BJ (cell line): ENCODE data around the gene CORO2B. TPM values are rescaled to one million over a fixed set of nuclear protein-coding genes. Genes with fewer than 3 reads are reported as not detected.

ENCODE experiments used
- CTCF ChIA-PET: fragments of 350-600 bp; formaldehyde crosslinking; extraction: SDS; loops from one replicate; lab custom pipeline; 2021; ENCODE audit warnings: antibody characterized with exemption, inconsistent platforms; lab: Yijun Ruan, JAX
- POLR2A ChIA-PET: fragments of 300-600 bp; sonication (Branson Sonifier 250); formaldehyde crosslinking; extraction: SDS; loops from one replicate; lab custom pipeline; 2021; ENCODE audit warnings: antibody characterized with exemption; lab: Charles Lee
- DNase-seq: peaks from one replicate; pipeline ENCODE4 v3.0.0-alpha.2; 2011; ENCODE audit warnings: low read depth
- H3K27me3 ChIP-seq: 2 replicates; pipeline ENCODE4 v1.6.0; 2011; ENCODE audit warnings: low read length; ENCODE audit not compliant: control insufficient read depth, insufficient read depth
- H3K36me3 ChIP-seq: 2 replicates; pipeline ENCODE4 v1.5.1; 2011; ENCODE audit warnings: low read length; ENCODE audit not compliant: control insufficient read depth, insufficient read depth
- H3K4me3 ChIP-seq: 2 replicates; pipeline ENCODE4 v1.5.1; 2011; ENCODE audit warnings: low read depth, mild to moderate bottlenecking, control low read depth, low read length
- CTCF ChIP-seq: IDR thresholded peaks from 2 replicates; pipeline ENCODE4 v1.5.1; 2011; ENCODE audit warnings: low read depth, mild to moderate bottlenecking, control low read depth, inconsistent platforms, low read length, moderate library complexity; ENCODE audit not compliant: insufficient read depth
- polyA plus RNA-seq: library from polyadenylated mRNA; depleted of rRNA; stranded (reverse); fragments of >200 nt; gene quantifications from 2 replicates; pipeline ENCODE4 v1.2.3, GENCODE V29; 2011

Gene CORO2B
- polyA plus RNA-seq, 1 experiment: 7.7 TPM

GRCh38 chr15:68693071-68693470, 114.3 kb downstream of the CORO2B start:
- CTCF ChIA-PET: no interaction called here
- no peak for TF ChIP-seq CTCF
- no peak overlapping the region for H3K4me3 ChIP-seq
- POLR2A ChIA-PET: no interaction called here
- DNase-seq: no peak
- H3K36me3 ChIP-seq: no peaks in the 10 kb centered on the region
- H3K27me3 ChIP-seq: no peaks in the 10 kb centered on the region

- no peaks in the 10 kb centered on the region for H3K36me3 ChIP-seq
- ChIA-PET POLR2A (no interaction called here), CTCF (no interaction called here)
- H3K4me3 ChIP-seq: no peak overlapping the region
- no peak for TF ChIP-seq CTCF
- no peaks in the 10 kb centered on the region for H3K27me3 ChIP-seq
- DNase-seq: no peak
Observed at GRCh38 chr15:68694111-68694510, 115.3 kb downstream of the CORO2B start.

GRCh38 chr15:68695061-68695595, 116.3 kb downstream of the CORO2B start:
- CTCF ChIA-PET: no interaction called here

GRCh38 chr15:68696414-68697363, 117.9 kb downstream of the CORO2B start:
- ChIA-PET POLR2A (no interaction called here), CTCF (interaction anchor here (0.6 kb wide), 1 partner anchor 8 kb away, joined by 4 read pairs; no protein-coding TSS in a partner anchor)
- Histone ChIP-seq H3K4me3 (no peak overlapping the region), H3K36me3 (no peaks in the 10 kb centered on the region), H3K27me3 (no peaks in the 10 kb centered on the region)
- no peak for TF ChIP-seq CTCF
- DNase-seq: no peak

More at GRCh38 chr15:68695061-68695595, 116.3 kb downstream of the CORO2B start:
- Histone ChIP-seq H3K27me3 (no peaks in the 10 kb centered on the region), H3K4me3 (no peak overlapping the region), H3K36me3 (no peaks in the 10 kb centered on the region)
- no peak for TF ChIP-seq CTCF
- no peak for DNase-seq
- POLR2A ChIA-PET: no interaction called here
